Lung (tissue), 12 donors: ENCODE results near the gene DNAH10. TPM values are rescaled to one million over a fixed set of nuclear protein-coding genes. Genes with fewer than 3 reads are reported as not detected.

Experiments
- ATAC-seq: fragments of 200-7000 bp; cut with Tn5 transposase; one replicate; pipeline ENCODE4 v1.9.1; 2020; ENCODE audit warnings: moderate number of reproducible peaks; ENCODE audit not compliant: insufficient read depth, low FRiP score
- DNase-seq, 3 donors: peaks; one replicate each; pipeline ENCODE4 v3.0.0-alpha.2; 2013 to 2017
- H3K27ac ChIP-seq, 2 donors: one replicate each; pipeline ENCODE4 v1.5.1; 2013; ENCODE audit warnings: mild to moderate bottlenecking in 2 of 2, moderate library complexity in 2 of 2, control low read depth in 1 of 2, inconsistent platforms in 1 of 2, low read depth in 1 of 2, low read length in 1 of 2
- H3K27me3 ChIP-seq, 3 donors: one replicate each; pipeline ENCODE4 v1.5.1; 2013; ENCODE audit warnings: low read length in 2 of 3; ENCODE audit not compliant: control insufficient read depth in 3 of 3, insufficient read depth in 3 of 3
- H3K36me3 ChIP-seq, 4 donors: one replicate each; pipeline ENCODE4 v1.5.1; 2013; ENCODE audit warnings: low read length in 4 of 4, mild to moderate bottlenecking in 1 of 4, moderate library complexity in 1 of 4; ENCODE audit not compliant: control insufficient read depth in 4 of 4, insufficient read depth in 4 of 4
- H3K4me1 ChIP-seq, 5 donors: one replicate each; pipeline ENCODE4 v1.5.1; 2013; ENCODE audit warnings: low read length in 5 of 5, mild to moderate bottlenecking in 2 of 5, moderate library complexity in 1 of 5; ENCODE audit not compliant: control insufficient read depth in 5 of 5, insufficient read depth in 5 of 5
- H3K4me3 ChIP-seq: one replicate; pipeline ENCODE4 v1.5.1; 2013; ENCODE audit warnings: mild to moderate bottlenecking, control low read depth, moderate library complexity
- H3K9ac ChIP-seq, 2 donors: one replicate each; pipeline ENCODE4 v1.5.1; 2013; ENCODE audit warnings: low read length in 2 of 2, control low read depth in 1 of 2; ENCODE audit not compliant: insufficient read depth in 1 of 2
- H3K9me3 ChIP-seq, 4 donors: one replicate each; pipeline ENCODE4 v1.5.1; 2013; ENCODE audit warnings: low read length in 3 of 4, mild to moderate bottlenecking in 1 of 4, moderate library complexity in 1 of 4; ENCODE audit not compliant: control insufficient read depth in 4 of 4, insufficient read depth in 3 of 4
- WGBS, 2 donors: extraction: QIAGEN DNeasy Blood & Tissue Kit; methylation state at CpG; one replicate each; pipeline ENCODE4 v1.1.7; 2013; 5-methylcytosine and 5-hydroxymethylcytosine counted together
- polyA plus RNA-seq, 2 donors: library from polyadenylated mRNA; stranded (reverse); fragments of 200-250 nt; gene quantifications; one replicate each; pipeline ENCODE4 v1.2.1, GENCODE V29; 2013
- total RNA-seq, 2 donors: library from RNA; depleted of rRNA in 1 of 2; stranded (reverse); fragments of >200 nt in 1 of 2; gene quantifications; one replicate each; pipeline ENCODE4 v1.2.1, GENCODE V29; 2014 to 2021
- TF ChIP-seq, protein P1 (sequence below): IDR thresholded peaks from 2 replicates; pipeline ENCODE4 v1.5.1; 2012; ENCODE audit warnings: mild to moderate bottlenecking; ENCODE audit errors: control extremely low read depth, extremely low read depth
- donor health status: control.
- donor health status: control.
- donor health status: Bipolar disorder and iron deficiency.
- donor health status: healthy.
- donor health status: DM: yes; HTN: yes; CAD: no.

DNAH10 gene
- total and polyA plus RNA-seq, 4 donors: 2.0 to 21.7 (median 9.1) TPM

GRCh38 chr12:123754041-123754772 is 7.9 kb upstream of the DNAH10 start:
- no peak overlapping the region for H3K4me3 ChIP-seq
- no peaks in the 10 kb centered on the region for H3K9me3 ChIP-seq
- H3K27me3 ChIP-seq: no peaks in the 10 kb centered on the region
- no peak overlapping the region for H3K27ac ChIP-seq
- H3K4me1 ChIP-seq: peaks cover 0 to 10% (median 4%) of the 10 kb centered on the region in 5 donors
- DNase-seq (no peak), ATAC-seq (no peak)
- no peak overlapping the region for H3K9ac ChIP-seq
- TF ChIP-seq, protein P1, sequence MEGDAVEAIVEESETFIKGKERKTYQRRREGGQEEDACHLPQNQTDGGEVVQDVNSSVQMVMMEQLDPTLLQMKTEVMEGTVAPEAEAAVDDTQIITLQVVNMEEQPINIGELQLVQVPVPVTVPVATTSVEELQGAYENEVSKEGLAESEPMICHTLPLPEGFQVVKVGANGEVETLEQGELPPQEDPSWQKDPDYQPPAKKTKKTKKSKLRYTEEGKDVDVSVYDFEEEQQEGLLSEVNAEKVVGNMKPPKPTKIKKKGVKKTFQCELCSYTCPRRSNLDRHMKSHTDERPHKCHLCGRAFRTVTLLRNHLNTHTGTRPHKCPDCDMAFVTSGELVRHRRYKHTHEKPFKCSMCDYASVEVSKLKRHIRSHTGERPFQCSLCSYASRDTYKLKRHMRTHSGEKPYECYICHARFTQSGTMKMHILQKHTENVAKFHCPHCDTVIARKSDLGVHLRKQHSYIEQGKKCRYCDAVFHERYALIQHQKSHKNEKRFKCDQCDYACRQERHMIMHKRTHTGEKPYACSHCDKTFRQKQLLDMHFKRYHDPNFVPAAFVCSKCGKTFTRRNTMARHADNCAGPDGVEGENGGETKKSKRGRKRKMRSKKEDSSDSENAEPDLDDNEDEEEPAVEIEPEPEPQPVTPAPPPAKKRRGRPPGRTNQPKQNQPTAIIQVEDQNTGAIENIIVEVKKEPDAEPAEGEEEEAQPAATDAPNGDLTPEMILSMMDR: no peak
- 93 to 94% methylated on average over 12 of the region's 12 CpGs for WGBS, 2 donors
- peaks cover 15 to 30% (median 19%) of the 10 kb centered on the region in 4 donors for H3K36me3 ChIP-seq

DNA sequence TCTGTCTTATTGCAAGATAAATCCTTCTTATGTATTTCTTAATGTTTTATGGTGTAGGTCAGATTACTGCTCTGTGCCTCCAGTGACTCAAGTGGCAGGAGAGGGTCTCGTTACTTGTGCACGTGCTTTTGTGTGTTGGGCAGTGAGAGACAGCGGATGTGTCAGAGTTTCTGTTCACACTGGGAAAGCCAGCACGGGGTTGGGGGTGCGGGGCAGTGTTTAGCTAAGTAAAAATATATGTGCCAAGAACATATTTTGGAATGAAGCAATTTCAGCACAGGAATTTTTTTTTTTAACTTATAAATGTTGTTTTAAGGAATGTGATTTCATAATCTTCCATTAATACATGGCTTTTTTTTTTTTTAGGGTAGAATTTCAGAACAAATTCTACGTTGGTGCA is 4.5 kb upstream of the DNAH10 start:
- 72 to 81% methylated on average over 6 of the region's 6 CpGs for WGBS, 2 donors
- peaks cover 9 to 20% (median 13%) of the 10 kb centered on the region in 4 donors for H3K36me3 ChIP-seq
- TF ChIP-seq, protein P1: no peak
- DNase-seq (peak; percentile 65 to 89 (median 76)), ATAC-seq (no peak)
- H3K4me1 ChIP-seq: peaks cover 0 to 19% (median 8%) of the 10 kb centered on the region in 5 donors
- H3K9me3 ChIP-seq: peaks cover 0 to 2% (median 0%) of the 10 kb centered on the region in 4 donors
- H3K27ac ChIP-seq: no peak overlapping the region
- peak overlapping the region in 1 of 2 donors; percentile 59 for H3K9ac ChIP-seq
- peaks cover 0 to 8% (median under 1%) of the 10 kb centered on the region in 3 donors for H3K27me3 ChIP-seq
- H3K4me3 ChIP-seq: no peak overlapping the region

DNA sequence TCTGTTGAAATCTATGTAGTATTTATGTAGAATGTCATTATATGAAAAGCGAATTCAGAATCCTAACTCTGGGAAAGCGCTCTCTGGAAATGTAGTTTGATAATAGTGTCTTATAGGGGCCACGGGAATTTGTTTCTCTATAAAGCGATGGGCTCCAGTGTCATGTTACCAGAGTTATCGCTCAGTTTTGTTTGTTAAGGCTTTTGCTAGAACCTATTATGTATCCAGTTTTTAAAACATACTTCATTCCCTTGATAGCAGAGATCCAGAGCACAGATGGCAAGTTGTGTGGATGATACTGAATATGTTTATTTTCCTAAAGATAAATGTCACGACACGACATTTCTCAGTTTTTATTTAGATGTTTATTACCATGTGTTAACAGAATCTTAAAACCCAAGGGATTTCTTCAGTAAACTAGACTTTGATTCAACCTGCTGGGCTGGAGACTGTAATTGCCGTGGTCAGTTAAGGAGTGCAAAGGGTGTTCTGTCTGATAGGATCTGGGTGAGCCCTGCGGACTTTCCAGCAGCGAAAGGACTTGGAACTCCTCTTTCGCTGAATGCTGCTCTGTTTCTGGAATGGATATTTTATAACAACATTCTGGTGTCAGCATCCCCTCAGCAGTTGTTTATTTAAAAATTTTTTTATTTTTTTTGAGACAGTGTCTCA is 1.7 kb upstream of the DNAH10 start:
- Histone ChIP-seq H3K9me3 (peaks cover 0 to 2% (median 0%) of the 10 kb centered on the region in 4 donors), H3K36me3 (peaks cover 0 to 3% (median under 1%) of the 10 kb centered on the region in 4 donors), H3K27me3 (peaks cover 0 to 8% (median 7%) of the 10 kb centered on the region in 3 donors), H3K4me3 (no peak overlapping the region), H3K9ac (no peak overlapping the region), H3K27ac (no peak overlapping the region), H3K4me1 (peaks cover 0 to 19% (median 8%) of the 10 kb centered on the region in 5 donors)
- TF ChIP-seq, protein P1: no peak
- 95 to 96% methylated on average over 11 of the region's 11 CpGs for WGBS, 2 donors
- DNase-seq (no peak), ATAC-seq (no peak)
